Activated CD4-positive, CD25-positive, alpha-beta regulatory T cell (primary cell): Measurements from ENCODE around the gene NOS3.
A peak's percentile ranks its signal among the peaks of the same experiment; 100 is the strongest.

Experiments
- DNase-seq, 4 experiments: peaks; one replicate each; lab custom pipeline; 2025; lab: John Stamatoyannopoulos, UW

NOS3 gene

GRCh38 chr7:150952331-150953050 is 38.3 kb upstream of the NOS3 start:
- DNase-seq: no peak

- no peak for DNase-seq
Measured at GRCh38 chr7:150953061-150953997, 37.5 kb upstream of the NOS3 start.

GRCh38 chr7:150954201-150954985 is 36.4 kb upstream of the NOS3 start:
- no peak for DNase-seq

- no peak for DNase-seq
Measured at GRCh38 chr7:150954986-150955518, 35.8 kb upstream of the NOS3 start.

- no peak for DNase-seq
Measured at GRCh38 chr7:150955519-150956394, 35.1 kb upstream of the NOS3 start.

GRCh38 chr7:150956395-150957132 is 34.3 kb upstream of the NOS3 start:
- DNase-seq: no peak

GRCh38 chr7:150957133-150958020 is 33.4 kb upstream of the NOS3 start:
- no peak for DNase-seq

GRCh38 chr7:150958062-150958552 is 32.7 kb upstream of the NOS3 start:
- no peak for DNase-seq

- no peak for DNase-seq
Measured at GRCh38 chr7:150958597-150958996, 32.2 kb upstream of the NOS3 start.

GRCh38 chr7:150959081-150959480 is 31.7 kb upstream of the NOS3 start:
- no peak for DNase-seq

GRCh38 chr7:150959739-150960734 is 30.8 kb upstream of the NOS3 start:
- DNase-seq: no peak

GRCh38 chr7:150961510-150962289 is 29.1 kb upstream of the NOS3 start:
- DNase-seq: no peak

GRCh38 chr7:150962290-150962552 is 28.6 kb upstream of the NOS3 start:
- DNase-seq: no peak

- peak; percentile 13 to 28 (median 16) for DNase-seq
Measured at GRCh38 chr7:150962553-150963399, 28.0 kb upstream of the NOS3 start.

GRCh38 chr7:150963707-150964559 is 26.9 kb upstream of the NOS3 start:
- DNase-seq: no peak
